ENCODE measurements around the gene CELF2.
A peak's percentile ranks its signal among the peaks of the same experiment; 100 is the strongest.

The CELF2 gene

GRCh38 chr10:11074536-11075267 is 57.0 kb downstream of the CELF2 start:
- TF ChIP-seq ZNF274 (IDR thresholded peaks at IDR 0.05; ENCODE audit: low read depth, low read length) = no peak
- H3K4me3 ChIP-seq (ENCODE audit: low read length) = 0 out of 2 replicates have a peak overlapping the region, but pooled peaks have one; percentile 34

GRCh38 chr10:11076221-11076620 is 58.5 kb downstream of the CELF2 start:
- H3K4me3 ChIP-seq (ENCODE audit: low read length) = no peak overlapping the region
- TF ChIP-seq ZNF274 (IDR thresholded peaks at IDR 0.05; ENCODE audit: low read depth, low read length) = no peak

- TF ChIP-seq ZNF274 (IDR thresholded peaks at IDR 0.05; ENCODE audit: low read depth, low read length) = no peak
- no peak overlapping the region for H3K4me3 ChIP-seq (ENCODE audit: low read length)
Measured at GRCh38 chr10:11080564-11080984, 62.9 kb downstream of the CELF2 start.

GRCh38 chr10:11081408-11081807 is 63.7 kb downstream of the CELF2 start:
- no peak for TF ChIP-seq ZNF274 (IDR thresholded peaks at IDR 0.05; ENCODE audit: low read depth, low read length)
- H3K4me3 ChIP-seq (ENCODE audit: low read length) = no peak overlapping the region

GRCh38 chr10:11082526-11082925 is 64.9 kb downstream of the CELF2 start:
- TF ChIP-seq ZNF274 (IDR thresholded peaks at IDR 0.05; ENCODE audit: low read depth, low read length) = no peak
- H3K4me3 ChIP-seq (ENCODE audit: low read length) = no peak overlapping the region

- no peak for TF ChIP-seq ZNF274 (IDR thresholded peaks at IDR 0.05; ENCODE audit: low read depth, low read length)
Measured at GRCh38 chr10:11083051-11083450, 65.4 kb downstream of the CELF2 start.

GRCh38 chr10:11085545-11085944 is 67.9 kb downstream of the CELF2 start:
- no peak overlapping the region for H3K4me3 ChIP-seq (ENCODE audit: low read length)
- no peak for TF ChIP-seq ZNF274 (IDR thresholded peaks at IDR 0.05; ENCODE audit: low read depth, low read length)

More at GRCh38 chr10:11083051-11083450, 65.4 kb downstream of the CELF2 start:
- no peak overlapping the region for H3K4me3 ChIP-seq (ENCODE audit: low read length)

- no peak overlapping the region for H3K4me3 ChIP-seq (ENCODE audit: low read length)
- TF ChIP-seq ZNF274 (IDR thresholded peaks at IDR 0.05; ENCODE audit: low read depth, low read length) = no peak
Measured at GRCh38 chr10:11086177-11086840, 68.6 kb downstream of the CELF2 start.

GRCh38 chr10:11087372-11087771 is 69.7 kb downstream of the CELF2 start:
- TF ChIP-seq ZNF274 (IDR thresholded peaks at IDR 0.05; ENCODE audit: low read depth, low read length) = no peak
- no peak overlapping the region for H3K4me3 ChIP-seq (ENCODE audit: low read length)

- H3K4me3 ChIP-seq (ENCODE audit: low read length) = no peak overlapping the region
- TF ChIP-seq ZNF274 (IDR thresholded peaks at IDR 0.05; ENCODE audit: low read depth, low read length) = no peak
Measured at GRCh38 chr10:11088709-11089108, 71.0 kb downstream of the CELF2 start.

- no peak overlapping the region for H3K4me3 ChIP-seq (ENCODE audit: low read length)
- no peak for TF ChIP-seq ZNF274 (IDR thresholded peaks at IDR 0.05; ENCODE audit: low read depth, low read length)
Measured at GRCh38 chr10:11089272-11089671, 71.6 kb downstream of the CELF2 start.

- TF ChIP-seq ZNF274 (IDR thresholded peaks at IDR 0.05; ENCODE audit: low read depth, low read length) = no peak
Measured at GRCh38 chr10:11091517-11092102, 73.9 kb downstream of the CELF2 start.

GRCh38 chr10:11093771-11094736 is 76.4 kb downstream of the CELF2 start:
- no peak overlapping the region for H3K4me3 ChIP-seq (ENCODE audit: low read length)
- TF ChIP-seq ZNF274 (IDR thresholded peaks at IDR 0.05; ENCODE audit: low read depth, low read length) = no peak

More at GRCh38 chr10:11091517-11092102, 73.9 kb downstream of the CELF2 start:
- no peak overlapping the region for H3K4me3 ChIP-seq (ENCODE audit: low read length)

- no peak for TF ChIP-seq ZNF274 (IDR thresholded peaks at IDR 0.05; ENCODE audit: low read depth, low read length)
- H3K4me3 ChIP-seq (ENCODE audit: low read length) = no peak overlapping the region
Measured at GRCh38 chr10:11095374-11095801, 77.7 kb downstream of the CELF2 start.

Measured in GM08714 (cell line).